ENCODE results near the gene FADS1. TPM values are rescaled to one million over a fixed set of nuclear protein-coding genes. Genes with fewer than 3 reads are reported as not detected.
A peak's percentile ranks its signal among the peaks of the same experiment; 100 is the strongest.

Gene FADS1
- total and polyA plus RNA-seq, 2 of the 13 experiments (the other 11 are each of a cell fraction or from before 2014, with no cell fraction given): 91.8 to 108 TPM

- TF ChIP-seq, protein P1, sequence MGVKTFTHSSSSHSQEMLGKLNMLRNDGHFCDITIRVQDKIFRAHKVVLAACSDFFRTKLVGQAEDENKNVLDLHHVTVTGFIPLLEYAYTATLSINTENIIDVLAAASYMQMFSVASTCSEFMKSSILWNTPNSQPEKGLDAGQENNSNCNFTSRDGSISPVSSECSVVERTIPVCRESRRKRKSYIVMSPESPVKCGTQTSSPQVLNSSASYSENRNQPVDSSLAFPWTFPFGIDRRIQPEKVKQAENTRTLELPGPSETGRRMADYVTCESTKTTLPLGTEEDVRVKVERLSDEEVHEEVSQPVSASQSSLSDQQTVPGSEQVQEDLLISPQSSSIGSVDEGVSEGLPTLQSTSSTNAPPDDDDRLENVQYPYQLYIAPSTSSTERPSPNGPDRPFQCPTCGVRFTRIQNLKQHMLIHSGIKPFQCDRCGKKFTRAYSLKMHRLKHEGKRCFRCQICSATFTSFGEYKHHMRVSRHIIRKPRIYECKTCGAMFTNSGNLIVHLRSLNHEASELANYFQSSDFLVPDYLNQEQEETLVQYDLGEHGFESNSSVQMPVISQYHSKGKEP (CRISPR knock-in tag; IDR thresholded peaks at IDR 0.05): no peak
- peak; percentile 89 for TF ChIP-seq ZNF414 (CRISPR knock-in tag; IDR thresholded peaks at IDR 0.05)
- TF ChIP-seq ZNF564 (CRISPR knock-in tag; IDR thresholded peaks at IDR 0.05): peak; percentile 40
- TF ChIP-seq MYC (CRISPR knock-in tag; IDR thresholded peaks at IDR 0.05; ENCODE audit: borderline replicate concordance): peak; percentile 77
- TF ChIP-seq RCOR2 (CRISPR knock-in tag; IDR thresholded peaks at IDR 0.05): no peak
- 0 out of 2 replicates have a peak, but pooled peaks have one; percentile 34 for TF ChIP-seq ZNF75D (CRISPR knock-in tag; IDR thresholded peaks at IDR 0.05; ENCODE audit: borderline replicate concordance)
- TF ChIP-seq EP300 (IDR thresholded peaks at IDR 0.05; ENCODE audit: low read depth in 2 of 2, low read length in 2 of 2): no peak
- no peak; the same call in 1 of the 2 replicates for TF ChIP-seq EP300 (CRISPR knock-in tag; IDR thresholded peaks at IDR 0.05; ENCODE audit: borderline replicate concordance)
- TF ChIP-seq ZNF30 (CRISPR knock-in tag; IDR thresholded peaks at IDR 0.05): no peak
- TF ChIP-seq, protein P2, sequence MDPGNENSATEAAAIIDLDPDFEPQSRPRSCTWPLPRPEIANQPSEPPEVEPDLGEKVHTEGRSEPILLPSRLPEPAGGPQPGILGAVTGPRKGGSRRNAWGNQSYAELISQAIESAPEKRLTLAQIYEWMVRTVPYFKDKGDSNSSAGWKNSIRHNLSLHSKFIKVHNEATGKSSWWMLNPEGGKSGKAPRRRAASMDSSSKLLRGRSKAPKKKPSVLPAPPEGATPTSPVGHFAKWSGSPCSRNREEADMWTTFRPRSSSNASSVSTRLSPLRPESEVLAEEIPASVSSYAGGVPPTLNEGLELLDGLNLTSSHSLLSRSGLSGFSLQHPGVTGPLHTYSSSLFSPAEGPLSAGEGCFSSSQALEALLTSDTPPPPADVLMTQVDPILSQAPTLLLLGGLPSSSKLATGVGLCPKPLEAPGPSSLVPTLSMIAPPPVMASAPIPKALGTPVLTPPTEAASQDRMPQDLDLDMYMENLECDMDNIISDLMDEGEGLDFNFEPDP (CRISPR knock-in tag; conservative IDR thresholded peaks at IDR 0.05): no peak
- TF ChIP-seq ZUFSP (CRISPR knock-in tag; IDR thresholded peaks at IDR 0.05; ENCODE audit: borderline replicate concordance): no peak
- no peak for TF ChIP-seq PRDM10 (CRISPR knock-in tag; IDR thresholded peaks at IDR 0.05; ENCODE audit: low read depth)
- TF ChIP-seq SP5 (CRISPR knock-in tag; IDR thresholded peaks at IDR 0.05; ENCODE audit: borderline replicate concordance, low read depth): no peak; the same call in 1 of the 2 replicates
- no peak for TF ChIP-seq RARG (CRISPR knock-in tag; IDR thresholded peaks at IDR 0.05; ENCODE audit: low read depth)
- no peak; the same call in 1 of the 2 replicates for TF ChIP-seq TSC22D2 (CRISPR knock-in tag; IDR thresholded peaks at IDR 0.05; ENCODE audit: borderline replicate concordance)
- no peak; the same call in 1 of the 2 replicates for TF ChIP-seq NCOA2 (CRISPR knock-in tag; IDR thresholded peaks at IDR 0.05)
- TF ChIP-seq CEBPG (CRISPR knock-in tag; IDR thresholded peaks at IDR 0.05): peak; percentile 70
- TF ChIP-seq PHF21A (CRISPR knock-in tag; IDR thresholded peaks at IDR 0.05): peak; percentile 31; the same call in 1 of the 2 replicates
- TF ChIP-seq KLF9 (CRISPR knock-in tag; IDR thresholded peaks at IDR 0.05; ENCODE audit: low read depth): 0 out of 2 replicates have a peak, but pooled peaks have one; percentile 3
- peak; percentile 68 for TF ChIP-seq ZFY (CRISPR knock-in tag; IDR thresholded peaks at IDR 0.05)
These were observed 1.6 kb downstream of the FADS1 start (continued) for GRCh38 chr11:61814958-61815789.

All from HepG2 (cell line).